Caco-2 (cell line): ENCODE measurements around the gene MFSD6. TPM values are rescaled to one million over a fixed set of nuclear protein-coding genes. Genes with fewer than 3 reads are reported as not detected.

ENCODE experiments used
- BruUV-seq: library from RNA; stranded (reverse); fragments of 400-500 nt; replicated peaks from 2 replicates; lab custom pipeline; 2021; lab: Mats Ljungman, UMichigan
- CTCF ChIA-PET: fragments of 300-600 bp; sonication (Branson Sonifier 250); formaldehyde crosslinking; loops from one replicate; lab custom pipeline; 2022; ENCODE audit warnings: antibody characterized with exemption; lab: Charles Lee
- POLR2A ChIA-PET: fragments of 300-600 bp; sonication (Branson Sonifier 250); formaldehyde crosslinking; loops from one replicate; lab custom pipeline; 2022; ENCODE audit warnings: antibody characterized with exemption; lab: Charles Lee
- DNase-seq, 2 experiments: peaks; one replicate each; pipeline versions ENCODE4 v3.0.0 to v3.0.0-alpha.2; 2020 to 2022
- H3K27me3 ChIP-seq: replicated peaks from 2 replicates; pipeline ENCODE4 v1.6.0; 2011; ENCODE audit warnings: low read length; ENCODE audit not compliant: control insufficient read depth, insufficient read depth
- H3K36me3 ChIP-seq: 2 replicates; pipeline ENCODE4 v1.5.1; 2011; ENCODE audit warnings: low read length; ENCODE audit not compliant: control insufficient read depth, insufficient read depth
- H3K4me1 ChIP-seq: fragments of 250-450 bp; sonication (Bioruptor Pico); 2 replicates; pipeline ENCODE4 v1.5.1; 2020; ENCODE audit warnings: mild to moderate bottlenecking
- H3K4me3 ChIP-seq: 2 replicates; pipeline ENCODE4 v1.5.1; 2011; ENCODE audit warnings: low read depth, mild to moderate bottlenecking, control low read depth, low read length
- H3K9me3 ChIP-seq: fragments of 250-450 bp; sonication (Bioruptor Pico); 2 replicates; pipeline ENCODE4 v1.5.1; 2020; ENCODE audit warnings: mild to moderate bottlenecking, moderate library complexity
- H3K27ac Mint-ChIP-seq: one replicate; pipeline ENCODE4 v1.8.0; 2022; ENCODE audit warnings: mixed read lengths; ENCODE audit not compliant: unreplicated experiment
- H3K27me3 Mint-ChIP-seq: one replicate; pipeline ENCODE4 v1.8.0; 2022; ENCODE audit warnings: mixed read lengths; ENCODE audit not compliant: insufficient read depth, unreplicated experiment
- H3K36me3 Mint-ChIP-seq: one replicate; pipeline ENCODE4 v1.8.0; 2022; ENCODE audit warnings: mild to moderate bottlenecking, mixed read lengths; ENCODE audit not compliant: insufficient read depth, unreplicated experiment
- H3K4me1 Mint-ChIP-seq: one replicate; pipeline ENCODE4 v1.8.0; 2022; ENCODE audit warnings: low read depth, mixed read lengths; ENCODE audit not compliant: unreplicated experiment
- H3K4me3 Mint-ChIP-seq: one replicate; pipeline ENCODE4 v1.8.0; 2022; ENCODE audit warnings: mild to moderate bottlenecking, moderate library complexity, mixed read lengths; ENCODE audit not compliant: unreplicated experiment
- H3K9me3 Mint-ChIP-seq: one replicate; pipeline ENCODE4 v1.8.0; 2022; ENCODE audit warnings: mixed read lengths; ENCODE audit not compliant: unreplicated experiment
- CTCF ChIP-seq, 2 experiments: fragments of 200-600 bp in 1 of 2; IDR thresholded peaks; 1 replicate in 1 of 2; 2 replicates in 1 of 2; pipeline versions ENCODE4 v1.5.1 to v1.8.0; 2011 to 2022; ENCODE audit warnings: antibody characterized with exemption in 1 of 2, control low read depth in 1 of 2, inconsistent platforms in 1 of 2, low read depth in 1 of 2, low read length in 1 of 2, mild to moderate bottlenecking in 1 of 2, moderate library complexity in 1 of 2; ENCODE audit not compliant: insufficient read depth in 1 of 2, severe bottlenecking in 1 of 2, unreplicated experiment in 1 of 2
- intact Hi-C: fragments of 100-400 bp; cut with micrococcal nuclease; formaldehyde crosslinking; loops from one replicate; pipeline ENCODE4 v1.10.0; 2022; ENCODE audit not compliant: unreplicated experiment
- total RNA-seq: library from RNA; stranded (reverse); gene quantifications from 2 replicates; pipeline ENCODE4 v1.2.3, GENCODE V29; 2022

MFSD6 gene
- total RNA-seq, 1 experiment from 2014 or later = 11.1 TPM

- no peak for DNase-seq
- H3K4me1 Mint-ChIP-seq = peaks cover 6% of the 10 kb centered on the region
- Histone ChIP-seq H3K4me3 (no peak overlapping the region), H3K36me3 (no peaks in the 10 kb centered on the region), H3K27me3 (no peaks in the 10 kb centered on the region), H3K9me3 (no peaks in the 10 kb centered on the region), H3K4me1 (no peaks in the 10 kb centered on the region)
- intact Hi-C loops = no loop called here
- H3K9me3 Mint-ChIP-seq = peaks cover 9% of the 10 kb centered on the region
- no peak overlapping the region for H3K27ac Mint-ChIP-seq
- TF ChIP-seq CTCF (IDR thresholded peaks at IDR 0.05; ENCODE audit: insufficient read depth in 1 of 2, low read depth in 1 of 2, low read length in 1 of 2, severe bottlenecking in 1 of 2, unreplicated experiment in 1 of 2) = no peak
- H3K36me3 Mint-ChIP-seq = no peaks in the 10 kb centered on the region
- POLR2A ChIA-PET = no interaction called here
- no peaks in the 10 kb centered on the region for H3K27me3 Mint-ChIP-seq
- CTCF ChIA-PET = no interaction called here
- no TSS peak for BruUV-seq
- H3K4me3 Mint-ChIP-seq = no peak overlapping the region
Measured at GRCh38 chr2:190469771-190470170, 61.6 kb downstream of the MFSD6 start.

GRCh38 chr2:190470256-190470826, 62.2 kb downstream of the MFSD6 start:
- H3K36me3 ChIP-seq = no peaks in the 10 kb centered on the region
- BruUV-seq = no TSS peak
- H3K27me3 Mint-ChIP-seq = no peaks in the 10 kb centered on the region

GRCh38 chr2:190477661-190478454, 69.7 kb downstream of the MFSD6 start:
- no peak for DNase-seq
- BruUV-seq = no TSS peak
- H3K9me3 ChIP-seq = no peaks in the 10 kb centered on the region
- H3K4me3 Mint-ChIP-seq = no peak overlapping the region
- H3K27ac Mint-ChIP-seq = no peak overlapping the region
- CTCF ChIA-PET = no interaction called here
- no peaks in the 10 kb centered on the region for H3K27me3 ChIP-seq
- intact Hi-C loops = no loop called here
- no peaks in the 10 kb centered on the region for H3K9me3 Mint-ChIP-seq
- no peaks in the 10 kb centered on the region for H3K36me3 Mint-ChIP-seq
- H3K36me3 ChIP-seq = no peaks in the 10 kb centered on the region
- no peak for TF ChIP-seq CTCF (IDR thresholded peaks at IDR 0.05; ENCODE audit: insufficient read depth in 1 of 2, low read depth in 1 of 2, low read length in 1 of 2, severe bottlenecking in 1 of 2, unreplicated experiment in 1 of 2)
- H3K4me1 Mint-ChIP-seq = peaks cover 7% of the 10 kb centered on the region
- POLR2A ChIA-PET = no interaction called here
- H3K4me3 ChIP-seq = no peak overlapping the region
- H3K4me1 ChIP-seq = peaks cover 10% of the 10 kb centered on the region
- no peaks in the 10 kb centered on the region for H3K27me3 Mint-ChIP-seq

More at GRCh38 chr2:190470256-190470826, 62.2 kb downstream of the MFSD6 start:
- Histone ChIP-seq H3K9me3 (no peaks in the 10 kb centered on the region), H3K4me1 (no peaks in the 10 kb centered on the region), H3K4me3 (no peak overlapping the region), H3K27me3 (no peaks in the 10 kb centered on the region)
- Mint-ChIP-seq H3K4me3 (no peak overlapping the region), H3K36me3 (no peaks in the 10 kb centered on the region), H3K27ac (no peak overlapping the region), H3K9me3 (peaks cover 9% of the 10 kb centered on the region), H3K4me1 (peaks cover 1% of the 10 kb centered on the region)
- TF ChIP-seq CTCF (IDR thresholded peaks at IDR 0.05; ENCODE audit: insufficient read depth in 1 of 2, low read depth in 1 of 2, low read length in 1 of 2, severe bottlenecking in 1 of 2, unreplicated experiment in 1 of 2) = no peak
- DNase-seq = no peak
- ChIA-PET CTCF (no interaction called here), POLR2A (no interaction called here)
- intact Hi-C loops = no loop called here
